Gastrocnemius medialis (tissue), 4 donors: ENCODE results near the gene SEMA5B. TPM values are rescaled to one million over a fixed set of nuclear protein-coding genes. Genes with fewer than 3 reads are reported as not detected.

Source experiments
- ATAC-seq, 2 donors: fragments of 150-250 bp; one replicate each; pipeline ENCODE4 v1.9.1; 2016
- DNase-seq, 2 donors: peaks; one replicate each; pipeline ENCODE4 v3.0.0-alpha.2; 2019
- H3K27ac ChIP-seq, 4 donors: fragments of 200-600 bp; sonication (generic); 1 replicate in 1 of 4; 2 replicates in 3 of 4; pipeline ENCODE4 v1.5.1; 2016 to 2018; ENCODE audit warnings: mild to moderate bottlenecking in 2 of 4, moderate library complexity in 1 of 4
- H3K27me3 ChIP-seq, 3 donors: fragments of 200-600 bp; sonication (generic) in 2 of 3; 1 replicate in 1 of 3; 2 replicates in 2 of 3; pipeline versions ENCODE4 v1.5.1 to v1.6.0; 2016 to 2019; ENCODE audit warnings: mild to moderate bottlenecking in 1 of 3, moderate library complexity in 1 of 3
- H3K36me3 ChIP-seq, 2 donors: fragments of 200-600 bp; sonication (generic) in 1 of 2; one replicate each; pipeline ENCODE4 v1.5.1; 2017 to 2018
- H3K4me1 ChIP-seq, 2 donors: fragments of 200-600 bp; sonication (generic) in 1 of 2; one replicate each; pipeline ENCODE4 v1.5.1; 2016 to 2017; ENCODE audit warnings: mild to moderate bottlenecking in 2 of 2
- H3K4me3 ChIP-seq, 4 donors: fragments of 200-600 bp; sonication (generic) in 3 of 4; 1 replicate in 1 of 4; 2 replicates in 3 of 4; pipeline ENCODE4 v1.5.1; 2016 to 2019; ENCODE audit warnings: mild to moderate bottlenecking in 2 of 4
- H3K9me3 ChIP-seq, 3 donors: fragments of 200-600 bp; sonication (generic) in 2 of 3; 1 replicate in 1 of 3; 2 replicates in 2 of 3; pipeline ENCODE4 v1.5.1; 2016 to 2019
- POLR2A ChIP-seq, 2 donors: fragments of 450-650 bp; IDR thresholded peaks; one replicate each; pipeline ENCODE4 v1.6.1; 2017; ENCODE audit warnings: antibody characterized with exemption in 2 of 2, mild to moderate bottlenecking in 2 of 2, moderate library complexity in 2 of 2
- in situ Hi-C, 4 donors: fragments of 200-750 bp; cut with MboI; loops; one replicate each; pipeline versions ENCODE4 v1.15.0 to v1.8.0; 2017; ENCODE audit warnings: low sequenced_read_pairs in 4 of 4
- intact Hi-C: fragments of 100-400 bp; cut with DNase I; formaldehyde crosslinking; loops from one replicate; pipeline ENCODE4 v1.15.1; 2023; ENCODE audit warnings: low total_unique reads
- total RNA-seq, 4 donors: library from RNA; depleted of rRNA; stranded (reverse); fragments of >200 nt; gene quantifications; one replicate each; pipeline versions ENCODE4 v1.1.0 to v1.2.3, GENCODE V29; 2016
- TF ChIP-seq, protein P1 (sequence below), 5 experiments: fragments of 450-650 bp in 3 of 5; fragments of 200-600 bp in 2 of 5; sonication (generic) in 2 of 5; IDR thresholded peaks in 4 of 5; conservative IDR thresholded peaks in 1 of 5; 1 replicate in 4 of 5; 2 replicates in 1 of 5; pipeline ENCODE4 v1.5.1; 2016 to 2019; ENCODE audit warnings: antibody characterized with exemption in 5 of 5, mild to moderate bottlenecking in 3 of 5, moderate library complexity in 3 of 5

SEMA5B gene
- total RNA-seq, 4 donors from 2014 or later = 0.10 to 0.26 TPM; not detected in 2

DNA sequence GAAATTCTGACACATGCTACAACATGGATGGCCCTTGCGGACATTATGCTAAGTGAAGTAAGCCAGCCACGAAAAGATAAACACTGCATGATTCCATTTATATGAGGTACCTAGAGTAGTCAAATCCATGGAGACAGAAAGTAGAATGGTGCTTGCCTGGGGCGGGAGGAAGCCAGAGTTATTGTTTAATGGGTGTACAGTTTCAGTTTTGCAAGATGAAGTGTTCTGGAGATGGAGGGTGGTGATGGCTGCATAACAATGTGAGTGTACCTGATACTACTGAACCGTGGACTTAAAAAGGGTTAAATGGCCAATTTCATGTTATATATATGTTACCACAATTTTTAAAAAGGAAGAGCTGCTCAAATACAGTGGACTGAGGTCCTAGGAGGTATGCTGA, 66.9 kb downstream of the SEMA5B start:
- Histone ChIP-seq H3K4me1 (peaks cover 0 to 3% of the 10 kb centered on the region in 2 donors), H3K4me3 (no peak overlapping the region), H3K36me3 (no peaks in the 10 kb centered on the region), H3K27ac (no peak overlapping the region), H3K9me3 (no peaks in the 10 kb centered on the region), H3K27me3 (peaks cover 0 to 3% (median 0%) of the 10 kb centered on the region in 3 donors)
- in situ Hi-C loops (no loop called here), intact Hi-C loops (no loop called here)
- ATAC-seq (no peak), DNase-seq (no peak)
- TF ChIP-seq, protein P1, sequence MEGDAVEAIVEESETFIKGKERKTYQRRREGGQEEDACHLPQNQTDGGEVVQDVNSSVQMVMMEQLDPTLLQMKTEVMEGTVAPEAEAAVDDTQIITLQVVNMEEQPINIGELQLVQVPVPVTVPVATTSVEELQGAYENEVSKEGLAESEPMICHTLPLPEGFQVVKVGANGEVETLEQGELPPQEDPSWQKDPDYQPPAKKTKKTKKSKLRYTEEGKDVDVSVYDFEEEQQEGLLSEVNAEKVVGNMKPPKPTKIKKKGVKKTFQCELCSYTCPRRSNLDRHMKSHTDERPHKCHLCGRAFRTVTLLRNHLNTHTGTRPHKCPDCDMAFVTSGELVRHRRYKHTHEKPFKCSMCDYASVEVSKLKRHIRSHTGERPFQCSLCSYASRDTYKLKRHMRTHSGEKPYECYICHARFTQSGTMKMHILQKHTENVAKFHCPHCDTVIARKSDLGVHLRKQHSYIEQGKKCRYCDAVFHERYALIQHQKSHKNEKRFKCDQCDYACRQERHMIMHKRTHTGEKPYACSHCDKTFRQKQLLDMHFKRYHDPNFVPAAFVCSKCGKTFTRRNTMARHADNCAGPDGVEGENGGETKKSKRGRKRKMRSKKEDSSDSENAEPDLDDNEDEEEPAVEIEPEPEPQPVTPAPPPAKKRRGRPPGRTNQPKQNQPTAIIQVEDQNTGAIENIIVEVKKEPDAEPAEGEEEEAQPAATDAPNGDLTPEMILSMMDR (IDR thresholded peaks at IDR 0.05 in 4 of 5, conservative IDR thresholded peaks at IDR 0.05 in 1 of 5) = no peak

DNA sequence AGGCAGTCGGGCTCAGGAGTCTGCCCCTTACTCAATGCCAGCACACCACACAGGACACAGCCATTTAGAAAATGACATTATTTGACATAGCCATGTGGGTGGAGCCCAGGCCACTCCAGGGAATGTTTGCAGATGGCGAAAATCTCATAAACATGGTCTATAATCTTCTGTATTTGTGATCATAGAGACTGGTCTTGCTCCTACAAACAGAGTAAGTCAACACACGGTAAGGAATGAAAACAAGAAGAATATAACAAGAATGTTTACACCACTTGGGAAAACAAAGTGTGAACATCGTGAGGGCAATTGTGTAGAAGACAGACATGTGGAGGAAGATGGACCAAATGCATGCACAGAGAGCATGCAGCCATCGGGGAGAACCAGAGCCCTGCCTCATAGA, 68.2 kb downstream of the SEMA5B start:
- Histone ChIP-seq H3K27me3 (peaks cover 0 to 3% (median 0%) of the 10 kb centered on the region in 3 donors), H3K4me1 (no peaks in the 10 kb centered on the region), H3K36me3 (no peaks in the 10 kb centered on the region), H3K4me3 (no peak overlapping the region), H3K27ac (no peak overlapping the region), H3K9me3 (no peaks in the 10 kb centered on the region)
- TF ChIP-seq POLR2A (IDR thresholded peaks at IDR 0.05) = no peak
- TF ChIP-seq, protein P1 (IDR thresholded peaks at IDR 0.05 in 4 of 5, conservative IDR thresholded peaks at IDR 0.05 in 1 of 5) = no peak
- ATAC-seq = no peak
- no peak for DNase-seq
- in situ Hi-C loops = no loop called here
- intact Hi-C loops = no loop called here

DNA sequence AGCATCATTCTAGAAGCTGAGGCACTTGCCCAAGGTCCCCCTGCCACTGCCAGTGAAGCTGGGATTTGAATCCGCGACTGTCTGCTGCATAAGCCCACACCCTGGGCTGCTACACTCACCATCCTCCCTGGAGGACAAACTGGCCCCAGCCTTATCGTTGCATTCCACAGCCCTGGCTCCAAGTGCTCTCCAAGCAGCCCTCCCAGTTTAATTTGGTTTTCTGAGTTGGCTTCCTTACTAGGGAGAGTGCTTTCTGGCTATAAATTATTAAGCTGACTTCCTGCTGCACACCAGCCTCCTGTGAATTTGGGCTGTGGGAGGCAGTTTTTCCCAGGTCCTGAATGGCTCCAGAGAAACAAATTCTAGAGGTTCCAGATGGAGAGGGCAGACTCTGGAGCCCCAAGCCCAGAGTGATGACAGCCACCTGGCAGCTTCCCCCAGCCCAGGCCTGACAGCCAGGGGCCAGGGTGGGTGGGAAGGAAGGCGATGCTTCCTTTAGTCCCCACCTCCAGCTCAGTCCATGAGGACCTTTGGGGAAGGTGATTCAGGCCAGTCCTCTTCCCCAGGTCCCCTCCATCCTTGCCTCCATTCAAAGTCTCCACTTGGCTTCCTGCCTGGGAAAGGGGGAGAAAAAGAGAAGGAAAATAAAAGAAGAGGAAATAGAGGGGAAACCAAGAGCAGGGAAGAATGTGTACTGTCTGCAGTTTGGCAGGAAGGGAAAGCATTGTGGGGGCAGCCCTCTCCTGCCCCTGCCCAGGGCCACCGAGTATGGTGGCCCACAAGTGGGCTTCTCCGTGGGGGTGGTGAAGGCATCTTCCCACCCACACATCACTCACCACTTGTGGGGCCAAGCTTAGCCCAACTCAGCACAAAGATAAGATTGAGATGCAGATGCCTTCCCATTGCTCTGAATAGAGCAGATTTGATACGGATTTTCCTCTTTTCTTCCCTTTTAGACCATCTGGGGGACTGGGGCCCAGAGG, 69.6 kb downstream of the SEMA5B start:
- no peak for TF ChIP-seq POLR2A (IDR thresholded peaks at IDR 0.05)
- TF ChIP-seq, protein P1 (IDR thresholded peaks at IDR 0.05 in 4 of 5, conservative IDR thresholded peaks at IDR 0.05 in 1 of 5) = no peak
- no peaks in the 10 kb centered on the region for H3K36me3 ChIP-seq
- intact Hi-C loops = no loop called here
- H3K27ac ChIP-seq = peak overlapping the region in 1 of 4 donors; percentile 18
- no peaks in the 10 kb centered on the region for H3K4me1 ChIP-seq
- in situ Hi-C loops = no loop called here
- no peak overlapping the region for H3K4me3 ChIP-seq
- no peak for DNase-seq
- no peak for ATAC-seq
- H3K9me3 ChIP-seq = no peaks in the 10 kb centered on the region
- peaks cover 0 to 3% (median 0%) of the 10 kb centered on the region in 3 donors for H3K27me3 ChIP-seq

DNA sequence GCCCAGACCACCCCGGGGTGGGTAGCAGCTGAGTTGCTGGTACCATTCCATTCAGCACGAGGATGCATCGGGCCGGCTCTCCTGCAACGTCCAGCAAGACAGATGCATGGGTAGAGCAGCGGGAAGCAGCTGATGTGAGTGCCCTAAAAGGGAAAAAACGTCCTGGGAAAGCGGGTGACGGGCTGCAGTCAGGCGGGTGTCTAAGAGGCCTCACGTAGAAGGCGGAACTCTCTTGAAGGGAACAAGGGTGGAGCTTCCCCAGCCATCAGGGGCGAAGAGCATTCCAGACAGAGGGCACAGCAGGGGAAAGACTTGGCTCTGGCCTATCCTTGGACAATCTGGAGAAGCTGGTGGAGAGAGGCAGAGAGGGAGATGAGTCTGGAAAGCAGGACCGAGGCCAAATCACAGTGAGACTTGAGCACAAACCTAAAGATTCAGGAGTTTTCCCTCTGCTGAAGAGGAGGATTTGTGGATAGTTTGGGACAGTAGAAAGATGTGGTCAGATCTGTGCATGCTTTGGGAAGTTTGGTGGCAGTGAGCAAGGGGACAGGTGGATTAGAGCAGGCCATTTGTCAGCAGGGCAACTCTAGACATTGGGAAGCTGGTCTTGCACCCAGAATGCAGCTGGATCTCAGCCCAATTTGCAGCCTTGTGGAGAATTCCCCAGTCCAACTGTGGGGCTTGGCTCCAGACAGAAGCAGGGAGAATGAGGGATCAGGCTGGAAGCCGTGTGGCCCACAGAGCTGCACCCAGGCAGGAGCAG, 70.7 kb downstream of the SEMA5B start:
- in situ Hi-C loops (no loop called here), intact Hi-C loops (no loop called here)
- TF ChIP-seq POLR2A (IDR thresholded peaks at IDR 0.05) = no peak
- TF ChIP-seq, protein P1 (IDR thresholded peaks at IDR 0.05 in 4 of 5, conservative IDR thresholded peaks at IDR 0.05 in 1 of 5) = no peak
- Histone ChIP-seq H3K27me3 (peaks cover 0 to 3% (median 0%) of the 10 kb centered on the region in 3 donors), H3K36me3 (no peaks in the 10 kb centered on the region), H3K4me3 (no peak overlapping the region), H3K27ac (no peak overlapping the region), H3K9me3 (no peaks in the 10 kb centered on the region), H3K4me1 (no peaks in the 10 kb centered on the region)
- DNase-seq (no peak), ATAC-seq (no peak)
